ENCODE results near the gene MOK. TPM values are rescaled to one million over a fixed set of nuclear protein-coding genes. Genes with fewer than 3 reads are reported as not detected.

The MOK gene
- total RNA-seq, 1 donor from 2014 or later = 14.2 TPM

DNA sequence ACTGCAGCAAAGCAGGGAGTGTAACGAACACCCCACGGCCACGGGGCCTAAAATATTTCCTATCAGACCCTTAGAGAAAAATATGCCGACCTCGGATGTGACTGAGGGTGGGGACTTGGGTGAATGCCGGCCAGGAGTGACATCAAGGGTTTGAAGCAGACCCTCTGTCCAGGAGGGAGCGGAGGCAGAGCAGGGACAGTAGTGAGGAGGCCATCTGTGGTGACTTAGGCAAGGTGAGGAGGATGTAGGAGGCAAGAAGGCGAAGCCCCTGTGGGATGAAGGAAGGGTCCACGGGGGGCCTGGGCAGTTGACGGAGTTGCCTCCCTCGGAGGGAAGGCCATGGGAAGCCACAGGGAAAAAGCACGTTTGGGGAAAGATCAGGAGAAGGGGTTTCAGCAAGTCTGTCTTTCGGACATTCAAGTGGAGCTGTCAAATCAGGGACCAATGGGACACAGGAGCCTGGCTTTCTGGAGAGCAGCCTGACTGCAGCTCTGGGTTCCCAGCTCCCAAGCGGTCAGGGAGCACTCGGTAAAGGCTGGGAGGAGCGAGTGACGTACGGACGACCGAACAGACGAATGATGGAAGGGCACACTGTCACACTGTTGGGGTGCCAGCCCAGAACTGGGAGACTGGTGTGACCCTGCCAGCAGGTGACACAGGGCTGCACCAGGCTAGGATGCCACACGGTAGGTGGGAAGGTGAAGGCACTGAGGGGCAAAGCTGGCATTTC is 74.3 kb downstream of the MOK start:
- Histone ChIP-seq H3K27ac (no peak overlapping the region), H3K4me3 (no peak overlapping the region), H3K4me1 (no peaks in the 10 kb centered on the region), H3K27me3 (no peaks in the 10 kb centered on the region), H3K9me3 (no peaks in the 10 kb centered on the region), H3K36me3 (no peaks in the 10 kb centered on the region)
- TF ChIP-seq CTCF (IDR thresholded peaks at IDR 0.05) (no peak), POLR2A (IDR thresholded peaks at IDR 0.05) (no peak), POLR2AphosphoS5 (IDR thresholded peaks at IDR 0.05; ENCODE audit: insufficient read depth in 1 of 2, low read depth in 1 of 2) (no peak)
- DNase-seq (ENCODE audit: extremely low spot score in 2 of 2) = no peak
- intact Hi-C loops (cut with DNase I) = loop anchor here (5.0 kb wide), 1 partner anchor 82 kb away; no protein-coding TSS in a partner anchor

DNA sequence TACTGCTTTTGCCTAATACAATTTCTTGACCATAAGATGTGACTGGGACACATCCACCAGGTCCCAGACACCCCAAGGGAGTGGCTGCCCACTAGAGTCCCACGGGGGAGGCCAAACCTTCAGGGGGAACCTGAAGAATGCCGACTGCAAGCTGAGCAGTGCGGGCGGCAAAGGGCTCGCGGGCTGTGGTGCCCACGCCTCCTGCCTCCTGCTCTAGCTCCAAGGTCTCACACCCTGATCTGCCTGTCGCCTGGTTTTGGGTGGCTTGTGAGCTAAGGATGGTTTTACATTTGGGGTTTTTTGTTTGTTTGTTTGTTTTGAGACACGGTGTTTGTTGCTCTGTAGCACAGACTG is 75.2 kb downstream of the MOK start:
- Histone ChIP-seq H3K27me3 (no peaks in the 10 kb centered on the region), H3K36me3 (no peaks in the 10 kb centered on the region), H3K9me3 (no peaks in the 10 kb centered on the region), H3K4me3 (no peak overlapping the region), H3K4me1 (no peaks in the 10 kb centered on the region), H3K27ac (no peak overlapping the region)
- TF ChIP-seq CTCF (IDR thresholded peaks at IDR 0.05) (no peak), POLR2AphosphoS5 (IDR thresholded peaks at IDR 0.05; ENCODE audit: insufficient read depth in 1 of 2, low read depth in 1 of 2) (no peak), POLR2A (IDR thresholded peaks at IDR 0.05) (no peak)
- no peak for DNase-seq (ENCODE audit: extremely low spot score in 2 of 2)
- intact Hi-C loops (cut with DNase I) = loop anchor here (5.0 kb wide), 1 partner anchor 83 kb away; no protein-coding TSS in a partner anchor

- Histone ChIP-seq H3K27me3 (no peaks in the 10 kb centered on the region), H3K4me1 (no peaks in the 10 kb centered on the region), H3K9me3 (no peaks in the 10 kb centered on the region), H3K36me3 (no peaks in the 10 kb centered on the region), H3K4me3 (no peak overlapping the region), H3K27ac (no peak overlapping the region)
- intact Hi-C loops (cut with DNase I) = no loop called here
- TF ChIP-seq POLR2A (IDR thresholded peaks at IDR 0.05) (no peak), POLR2AphosphoS5 (IDR thresholded peaks at IDR 0.05; ENCODE audit: insufficient read depth in 1 of 2, low read depth in 1 of 2) (no peak), CTCF (IDR thresholded peaks at IDR 0.05) (no peak)
- DNase-seq (ENCODE audit: extremely low spot score in 2 of 2) = no peak
These were observed 75.8 kb downstream of the MOK start for GRCh38 chr14:102229071-102229738.

DNA sequence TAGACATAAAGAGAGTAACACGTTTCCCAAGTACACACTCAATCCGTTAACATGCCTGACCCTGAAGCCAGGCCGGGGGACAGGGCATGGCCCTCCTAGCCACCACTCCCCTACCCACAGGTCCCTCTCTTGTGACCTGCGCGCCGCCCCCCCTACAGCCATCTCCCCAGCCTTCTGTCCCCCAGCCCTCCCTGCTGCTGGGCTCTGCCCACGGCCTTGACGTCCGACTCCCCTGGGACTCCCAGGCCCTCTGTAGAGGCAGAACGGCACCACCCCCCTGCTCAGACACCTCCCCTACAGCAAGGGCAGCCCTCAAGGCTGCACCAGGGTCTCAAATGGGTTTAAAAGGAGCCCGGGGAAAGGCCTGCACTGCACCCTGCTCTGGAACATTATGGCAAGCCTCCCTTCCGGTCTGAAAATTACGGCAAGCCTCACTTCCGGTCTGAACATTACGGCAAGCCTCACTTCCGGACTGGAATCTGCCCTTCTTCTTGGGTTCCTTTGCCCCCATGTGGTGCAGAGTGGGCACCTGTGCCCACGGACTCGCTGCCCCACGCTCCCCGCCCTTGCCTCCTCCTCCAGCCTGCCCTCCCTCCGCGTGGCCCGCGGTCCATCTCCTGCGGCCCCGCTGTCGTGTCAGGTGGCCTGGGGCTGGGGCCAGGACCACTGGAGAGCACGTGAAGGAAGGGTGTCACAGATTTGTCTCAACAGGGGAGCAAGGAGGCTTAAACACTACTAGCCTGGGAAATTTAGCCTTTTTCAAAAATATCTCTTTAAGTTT is 77.6 kb downstream of the MOK start:
- DNase-seq (ENCODE audit: extremely low spot score in 2 of 2) = no peak
- Histone ChIP-seq H3K9me3 (no peaks in the 10 kb centered on the region), H3K36me3 (peaks cover 0 to 7% of the 10 kb centered on the region in 2 donors), H3K27me3 (no peaks in the 10 kb centered on the region), H3K4me1 (no peaks in the 10 kb centered on the region), H3K4me3 (no peak overlapping the region), H3K27ac (no peak overlapping the region)
- intact Hi-C loops (cut with DNase I) = no loop called here
- TF ChIP-seq POLR2A (IDR thresholded peaks at IDR 0.05) (no peak), CTCF (IDR thresholded peaks at IDR 0.05) (no peak), POLR2AphosphoS5 (IDR thresholded peaks at IDR 0.05; ENCODE audit: insufficient read depth in 1 of 2, low read depth in 1 of 2) (no peak)

All from vagina (tissue), 2 donors.